A673 (cell line): ENCODE measurements around the gene GRHL1. TPM values are rescaled to one million over a fixed set of nuclear protein-coding genes. Genes with fewer than 3 reads are reported as not detected.

Experiments used
- BruUV-seq: library from RNA; stranded (reverse); fragments of 400-500 nt; replicated peaks from 2 replicates; lab custom pipeline; 2021; lab: Mats Ljungman, UMichigan
- CTCF ChIA-PET: fragments of 300-600 bp; sonication (Branson Sonifier 250); formaldehyde crosslinking; loops from one replicate; lab custom pipeline; 2022; ENCODE audit warnings: antibody characterized with exemption; lab: Charles Lee
- POLR2A ChIA-PET: fragments of 300-600 bp; sonication (Branson Sonifier 250); formaldehyde crosslinking; loops from one replicate; lab custom pipeline; 2022; ENCODE audit warnings: antibody characterized with exemption; ENCODE audit not compliant: low non-redundant PET; lab: Charles Lee
- DNase-seq: peaks from one replicate; pipeline ENCODE4 v3.0.0-alpha.2; 2015; ENCODE audit warnings: low spot score
- H3K27ac ChIP-seq: fragments of 200-600 bp; sonication (generic); 2 replicates; pipeline ENCODE4 v1.5.1; 2016; ENCODE audit warnings: mixed run types, low read depth, mild to moderate bottlenecking, mixed read lengths, antibody characterized with exemption, low read length; ENCODE audit not compliant: poor library complexity, severe bottlenecking
- H3K27me3 ChIP-seq: fragments of 200-600 bp; sonication (generic); replicated peaks from 2 replicates; pipeline ENCODE4 v1.6.1; 2017; ENCODE audit warnings: mixed run types, low read depth, mild to moderate bottlenecking, mixed read lengths, antibody characterized with exemption, low read length; ENCODE audit not compliant: insufficient read depth, poor library complexity
- H3K36me3 ChIP-seq: fragments of 200-600 bp; sonication (generic); 2 replicates; pipeline ENCODE4 v1.6.1; 2016; ENCODE audit warnings: mixed run types, mild to moderate bottlenecking, mixed read lengths, antibody characterized with exemption, low read length; ENCODE audit not compliant: insufficient read depth, poor library complexity, severe bottlenecking
- H3K4me1 ChIP-seq: fragments of 200-600 bp; sonication (generic); 2 replicates; pipeline ENCODE4 v1.6.1; 2017; ENCODE audit warnings: mixed run types, mild to moderate bottlenecking, mixed read lengths, antibody characterized with exemption, low read length; ENCODE audit not compliant: insufficient read depth, poor library complexity, severe bottlenecking
- H3K4me3 ChIP-seq: fragments of 200-600 bp; sonication (generic); 2 replicates; pipeline ENCODE4 v1.5.1; 2016; ENCODE audit warnings: low read depth, mixed run types, mild to moderate bottlenecking, mixed read lengths, low read length; ENCODE audit not compliant: poor library complexity, severe bottlenecking
- H3K9me3 ChIP-seq: fragments of 200-600 bp; sonication (generic); 2 replicates; pipeline ENCODE4 v1.6.1; 2016; ENCODE audit warnings: mixed run types, low read depth, mild to moderate bottlenecking, mixed read lengths, antibody characterized with exemption, low read length; ENCODE audit not compliant: poor library complexity, severe bottlenecking
- CTCF ChIP-seq: fragments of 300-800, 200-600 bp; sonication (generic); conservative IDR thresholded peaks from 2 replicates; pipeline ENCODE4 v1.5.1; 2017; ENCODE audit warnings: low read depth, mild to moderate bottlenecking, antibody characterized with exemption, low read length, moderate library complexity, mixed read lengths
- EZH2 ChIP-seq: fragments of 200-600 bp; sonication (generic); IDR thresholded peaks from 2 replicates; pipeline ENCODE4 v1.6.1; 2017; ENCODE audit warnings: borderline replicate concordance, low read depth, mild to moderate bottlenecking, mixed read lengths, antibody characterized with exemption, low read length; ENCODE audit not compliant: poor library complexity, severe bottlenecking
- intact Hi-C: fragments of 100-400 bp; cut with micrococcal nuclease; formaldehyde crosslinking; loops from one replicate; pipeline ENCODE4 v1.10.0; 2022; ENCODE audit not compliant: unreplicated experiment
- total RNA-seq: library from RNA; stranded (reverse); gene quantifications from 2 replicates; pipeline ENCODE4 v1.2.3, GENCODE V29; 2021

The GRHL1 gene
- total RNA-seq, 1 experiment from 2014 or later = 0.13 TPM

- Histone ChIP-seq H3K9me3 (no peaks in the 10 kb centered on the region), H3K4me3 (no peak overlapping the region), H3K4me1 (peaks cover 17% of the 10 kb centered on the region), H3K36me3 (no peaks in the 10 kb centered on the region), H3K27me3 (no peaks in the 10 kb centered on the region), H3K27ac (no peak overlapping the region)
- TF ChIP-seq EZH2 (no peak), CTCF (no peak)
- ChIA-PET CTCF (no interaction called here), POLR2A (no interaction called here)
- no TSS peak for BruUV-seq
- intact Hi-C loops = no loop called here
- DNase-seq = no peak
Observed at GRCh38 chr2:10004401-10004800, 52.9 kb downstream of the GRHL1 start.

- H3K36me3 ChIP-seq = no peaks in the 10 kb centered on the region
- peaks cover 17% of the 10 kb centered on the region for H3K4me1 ChIP-seq
- BruUV-seq = no TSS peak
- intact Hi-C loops = no loop called here
- no peak overlapping the region for H3K27ac ChIP-seq
- H3K4me3 ChIP-seq = no peak overlapping the region
- no peaks in the 10 kb centered on the region for H3K27me3 ChIP-seq
- CTCF ChIA-PET = interaction anchor here (0.5 kb wide), 1 partner anchor 98 kb away, joined by 4 read pairs; no protein-coding TSS in a partner anchor
- DNase-seq = no peak
- no peaks in the 10 kb centered on the region for H3K9me3 ChIP-seq
- POLR2A ChIA-PET = no interaction called here
- TF ChIP-seq EZH2 (no peak), CTCF (no peak)
Observed at GRCh38 chr2:10004836-10005235, 53.3 kb downstream of the GRHL1 start.

- Histone ChIP-seq H3K4me1 (peaks cover 17% of the 10 kb centered on the region), H3K4me3 (no peak overlapping the region), H3K27me3 (no peaks in the 10 kb centered on the region), H3K9me3 (no peaks in the 10 kb centered on the region), H3K36me3 (no peaks in the 10 kb centered on the region), H3K27ac (no peak overlapping the region)
- BruUV-seq = no TSS peak
- POLR2A ChIA-PET = no interaction called here
- CTCF ChIA-PET = interaction anchor here (0.5 kb wide), 1 partner anchor 43 kb away, joined by 5 read pairs; no protein-coding TSS in a partner anchor
- no peak for TF ChIP-seq EZH2
- TF ChIP-seq CTCF = no peak
- intact Hi-C loops = no loop called here
- DNase-seq = no peak
Observed at GRCh38 chr2:10005461-10006235, 54.2 kb downstream of the GRHL1 start.
